Measurements from ENCODE around the gene OVAAL. TPM values are rescaled to one million over a fixed set of nuclear protein-coding genes. Genes with fewer than 3 reads are reported as not detected.

The OVAAL gene
- total and polyA plus RNA-seq, 2 of the 4 experiments (the other 2 are of a cell fraction): not detected

DNA sequence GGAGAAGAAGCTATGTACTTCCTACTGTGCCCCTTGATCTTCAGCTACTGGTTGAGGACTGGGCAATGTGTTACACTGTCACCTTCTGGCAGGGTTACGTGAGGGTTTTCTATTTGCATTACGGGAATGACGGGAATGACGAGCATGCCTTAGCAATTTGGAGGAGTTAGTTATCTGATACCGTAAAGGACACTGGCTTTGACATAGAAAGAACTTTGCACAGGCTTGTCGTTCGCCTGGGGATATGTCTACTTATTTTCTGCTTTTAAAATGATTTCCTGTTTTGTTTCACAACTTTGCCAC is 36.6 kb upstream of the OVAAL start:
- ATAC-seq (ENCODE audit: low read depth): no peak
- CTCF ChIA-PET: interaction anchor here (1.0 kb wide), 1 partner anchor 341 kb away, joined by 3 read pairs; no protein-coding TSS in a partner anchor
- dilution Hi-C loops (cut with HindIII; ENCODE audit: low sequenced_read_pairs, unreplicated experiment): no loop called here

More for the DNA sequence above, 36.6 kb upstream of the OVAAL start:
- Histone ChIP-seq H2BK15ac (ENCODE audit: low read depth, low read length) (peak overlapping the region; percentile 29; the same call in 1 of the 3 replicates), H2AK9ac (replicated peaks; ENCODE audit: low read depth, low read length, poor library complexity) (no peak overlapping the region), H3K9me1 (ENCODE audit: insufficient read depth, low read length) (peaks cover 18% of the 10 kb centered on the region), H3K14ac (replicated peaks; ENCODE audit: low read depth, low read length) (0 out of 2 replicates have a peak overlapping the region, but pooled peaks have one; percentile 38), H3K27ac (ENCODE audit: insufficient read depth, low read length) (peak overlapping the region; percentile 41; the same call in 1 of the 2 replicates), H3K79me1 (ENCODE audit: low read depth in 1 of 2, low read length in 2 of 2) (no peaks in the 10 kb centered on the region), H2BK120ac (ENCODE audit: low read depth, low read length) (peak overlapping the region; percentile 67), H3K4ac (ENCODE audit: low read depth, low read length) (peak overlapping the region; percentile 49), H4K5ac (ENCODE audit: low read depth, low read length) (peak overlapping the region; percentile 24; the same call in 1 of the 2 replicates), H2BK20ac (ENCODE audit: low read depth, low read length) (peak overlapping the region; percentile 60), H3K36me3 (ENCODE audit: control insufficient read depth, insufficient read depth, low read length) (no peaks in the 10 kb centered on the region), H2BK5ac (ENCODE audit: low read depth, low read length, poor library complexity, severe bottlenecking) (no peak overlapping the region), H4K91ac (ENCODE audit: insufficient read depth, low read depth, low read length) (no peak overlapping the region), H2AK5ac (ENCODE audit: low read depth, low read length) (peak overlapping the region; percentile 52; the same call in 1 of the 2 replicates), H4K20me1 (ENCODE audit: insufficient read depth, low read length) (no peaks in the 10 kb centered on the region), H3K4me1 (ENCODE audit: control insufficient read depth, insufficient read depth, low read length) (peaks cover 24% of the 10 kb centered on the region), H4K8ac (ENCODE audit: low read depth in 2 of 2, low read length in 2 of 2) (peak overlapping the region in 1 of 2 experiments; percentile 48; a peak in 1 of 4 replicates), H3K56ac (ENCODE audit: extremely low read depth, insufficient read depth, low read length) (no peak overlapping the region), H2AFZ (replicated peaks; ENCODE audit: low read length, poor library complexity) (no peak overlapping the region), H3K4me3 (ENCODE audit: insufficient read depth, low read depth, low read length) (no peak overlapping the region), H3K4me2 (ENCODE audit: low read depth, low read length) (no peak overlapping the region), H3K23ac (ENCODE audit: low read depth, low read length) (peak overlapping the region; percentile 68; the same call in 1 of the 2 replicates), H3K9ac (ENCODE audit: low read depth, low read length) (no peak overlapping the region), H3K27me3 (ENCODE audit: control insufficient read depth, insufficient read depth, low read length) (no peaks in the 10 kb centered on the region), H3K9me3 (ENCODE audit: control insufficient read depth, insufficient read depth, low read length) (peaks cover 2% of the 10 kb centered on the region; the same call in 1 of the 2 replicates), H3K18ac (ENCODE audit: low read depth, low read length) (peak overlapping the region; percentile 40)
- TF ChIP-seq CEBPB (IDR thresholded peaks at IDR 0.05; ENCODE audit: low read depth, low read length): no peak
- no peak for TF ChIP-seq BHLHE40 (IDR thresholded peaks at IDR 0.05; ENCODE audit: low read depth, low read length)
- no peak for TF ChIP-seq RCOR1 (IDR thresholded peaks at IDR 0.05; ENCODE audit: insufficient replicate concordance, low read length)
- TF ChIP-seq NFE2L2 (IDR thresholded peaks at IDR 0.05; ENCODE audit: low read depth, low read length): no peak
- TF ChIP-seq, protein P1, sequence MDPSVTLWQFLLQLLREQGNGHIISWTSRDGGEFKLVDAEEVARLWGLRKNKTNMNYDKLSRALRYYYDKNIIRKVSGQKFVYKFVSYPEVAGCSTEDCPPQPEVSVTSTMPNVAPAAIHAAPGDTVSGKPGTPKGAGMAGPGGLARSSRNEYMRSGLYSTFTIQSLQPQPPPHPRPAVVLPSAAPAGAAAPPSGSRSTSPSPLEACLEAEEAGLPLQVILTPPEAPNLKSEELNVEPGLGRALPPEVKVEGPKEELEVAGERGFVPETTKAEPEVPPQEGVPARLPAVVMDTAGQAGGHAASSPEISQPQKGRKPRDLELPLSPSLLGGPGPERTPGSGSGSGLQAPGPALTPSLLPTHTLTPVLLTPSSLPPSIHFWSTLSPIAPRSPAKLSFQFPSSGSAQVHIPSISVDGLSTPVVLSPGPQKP (IDR thresholded peaks at IDR 0.05; ENCODE audit: borderline replicate concordance, low read depth, low read length): no peak
- TF ChIP-seq SMC3 (IDR thresholded peaks at IDR 0.05; ENCODE audit: low read depth, low read length): no peak
- no peak for DNase-seq
- POLR2A ChIA-PET (ENCODE audit: unreplicated experiment): no interaction called here
- intact Hi-C loops (cut with micrococcal nuclease): no loop called here
- no TSS peak for BruUV-seq (replicated peaks)
- in situ Hi-C loops (cut with MboI; ENCODE audit: low sequenced_read_pairs): no loop called here
- no CpG with 5 or more reads among the region's 7 CpGs for WGBS, 2 experiments (ENCODE audit: extremely low coverage in 2 of 2, insufficient read length in 1 of 2)

Measured in IMR-90 (cell line).